ENCODE results near the gene INTS1.

Gene INTS1

GRCh38 chr7:1424041-1424440 is 80.1 kb downstream of the INTS1 start:
- no peak overlapping the region for H3K4me3 ChIP-seq (ENCODE audit: low read length)
- TF ChIP-seq CTCF (IDR thresholded peaks at IDR 0.05; ENCODE audit: insufficient read depth, low read depth, low read length, missing control alignments): no peak
- no peak for DNase-seq (ENCODE audit: low read depth)

DNA sequence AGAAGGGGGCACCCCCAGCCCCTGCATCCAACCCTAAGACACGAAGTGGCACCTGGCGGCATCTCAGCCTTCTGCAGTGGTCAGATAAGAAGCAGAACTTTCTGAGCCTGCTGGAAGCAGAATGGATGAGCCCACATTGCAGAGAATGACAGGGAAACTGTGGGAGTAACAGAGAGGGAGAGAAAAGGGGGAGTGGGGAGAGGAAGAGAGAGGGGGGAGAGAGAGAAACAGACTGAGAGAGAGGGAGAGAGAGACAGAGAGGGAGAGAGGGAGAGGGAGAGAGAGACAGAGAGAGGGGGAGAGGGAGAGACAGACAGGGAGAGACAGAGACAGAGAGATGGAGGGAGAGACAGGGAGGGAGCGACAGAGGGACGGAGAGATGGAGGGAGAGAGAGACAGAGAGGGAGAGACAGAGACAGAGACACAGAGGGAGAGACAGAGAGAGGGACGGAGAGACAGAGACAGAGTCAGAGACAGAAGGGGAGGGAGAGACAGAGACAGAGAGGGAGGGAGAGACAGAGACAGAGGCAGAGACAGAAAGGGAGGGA is 80.9 kb downstream of the INTS1 start:
- TF ChIP-seq CTCF (IDR thresholded peaks at IDR 0.05; ENCODE audit: insufficient read depth, low read depth, low read length, missing control alignments): no peak
- no peak for DNase-seq (ENCODE audit: low read depth)
- H3K4me3 ChIP-seq (ENCODE audit: low read length): no peak overlapping the region

DNA sequence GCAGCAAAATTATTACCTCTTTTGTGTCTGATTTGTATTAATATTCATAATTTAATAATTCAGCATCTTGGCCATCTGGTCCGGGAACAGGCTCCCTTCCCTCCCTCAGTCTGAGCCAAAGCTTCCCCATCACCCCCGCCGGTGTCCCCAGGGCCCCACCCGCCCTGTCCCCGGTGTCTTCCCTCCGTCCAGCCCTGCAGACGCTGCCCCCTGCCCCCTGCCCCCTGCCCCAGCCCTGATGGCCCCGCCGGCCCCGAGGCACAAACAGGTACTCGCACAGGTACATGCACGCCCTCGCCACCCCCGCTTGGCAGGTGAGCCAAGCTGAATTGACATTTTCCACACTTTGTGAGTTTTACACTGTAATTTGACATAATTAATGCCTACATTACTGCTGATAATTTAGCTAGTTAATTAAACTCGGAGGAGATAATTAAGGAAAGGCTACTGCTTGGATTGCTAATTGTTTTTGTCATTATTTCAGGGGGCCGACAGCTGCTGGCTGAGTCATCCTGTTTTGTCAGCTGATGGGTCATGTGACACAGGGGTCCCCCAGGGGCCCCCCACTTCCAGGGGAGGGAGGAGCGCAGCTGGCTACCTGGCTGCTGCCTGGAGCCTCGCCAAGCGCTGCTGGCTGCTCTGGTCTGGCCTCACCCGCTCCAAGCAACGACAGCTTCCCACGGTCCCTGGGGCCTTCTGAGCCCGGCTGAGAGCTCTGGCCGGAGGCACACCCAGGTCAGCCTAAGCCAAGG is 81.5 kb downstream of the INTS1 start:
- no peak overlapping the region for H3K4me3 ChIP-seq (ENCODE audit: low read length)
- no peak for TF ChIP-seq CTCF (IDR thresholded peaks at IDR 0.05; ENCODE audit: insufficient read depth, low read depth, low read length, missing control alignments)
- DNase-seq (ENCODE audit: low read depth): no peak

DNA sequence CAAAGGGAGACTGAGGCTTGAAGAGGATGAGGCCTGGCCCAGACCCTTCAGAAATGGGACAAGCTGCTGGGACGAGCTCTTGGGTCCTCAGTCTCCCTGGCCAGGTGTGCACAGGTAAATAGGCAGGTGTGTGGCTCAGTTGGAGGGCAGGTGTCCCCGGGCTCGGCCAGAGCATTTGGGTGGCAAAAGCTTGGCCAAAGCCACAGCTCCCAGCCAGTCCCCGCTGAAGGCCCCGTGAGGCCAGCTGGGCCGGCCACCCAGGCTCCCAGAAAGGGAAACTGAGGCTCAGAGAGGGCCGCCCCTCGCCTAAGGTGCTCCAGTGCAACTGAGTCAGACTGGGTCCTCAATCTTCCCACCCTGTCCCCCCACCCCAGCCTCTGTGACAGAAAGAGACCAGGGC is 82.2 kb downstream of the INTS1 start:
- no peak for TF ChIP-seq CTCF (IDR thresholded peaks at IDR 0.05; ENCODE audit: insufficient read depth, low read depth, low read length, missing control alignments)
- H3K4me3 ChIP-seq (ENCODE audit: low read length): no peak overlapping the region
- DNase-seq (ENCODE audit: low read depth): no peak

DNA sequence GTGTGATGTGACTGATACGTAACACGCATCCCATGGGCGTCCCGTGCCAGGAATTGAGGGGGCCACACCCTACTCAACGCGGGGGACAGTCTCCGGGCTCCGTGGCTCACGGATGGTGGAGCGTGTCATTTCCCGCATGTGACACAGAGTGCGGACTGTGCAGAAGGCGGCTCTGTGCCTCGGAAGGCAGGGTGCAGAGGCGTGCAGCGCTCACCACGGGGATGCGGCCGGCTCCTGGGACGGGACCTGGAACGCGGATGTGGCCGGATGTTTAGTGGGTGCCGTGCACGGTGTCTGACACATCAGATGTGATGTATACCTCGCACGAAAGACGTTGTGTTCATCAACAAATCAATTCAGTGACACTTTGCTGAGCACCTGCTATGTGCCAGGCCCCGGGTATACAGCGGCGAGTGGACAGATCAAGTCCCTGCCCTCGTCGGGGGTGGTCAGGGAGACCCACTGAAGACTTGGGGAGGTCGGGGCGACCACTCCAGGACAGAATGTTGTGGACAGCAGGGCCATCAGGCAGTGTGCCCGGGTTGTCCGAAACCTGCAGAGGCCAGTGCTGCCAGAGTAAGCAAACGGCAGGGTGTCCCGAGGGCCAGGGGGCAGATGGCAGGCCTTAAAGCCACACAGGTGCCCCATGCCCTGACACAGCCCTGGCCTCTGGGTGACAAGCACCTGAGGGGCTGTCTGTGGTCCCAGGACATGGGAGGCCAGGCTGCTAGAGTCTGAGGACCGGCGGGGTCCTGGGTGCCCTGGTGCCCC is 83.0 kb downstream of the INTS1 start:
- DNase-seq (ENCODE audit: low read depth): no peak
- TF ChIP-seq CTCF (IDR thresholded peaks at IDR 0.05; ENCODE audit: insufficient read depth, low read depth, low read length, missing control alignments): no peak
- H3K4me3 ChIP-seq (ENCODE audit: low read length): no peak overlapping the region

Measured in epithelial cell of esophagus (primary cell).